SKM-1 (cell line): ENCODE data around the gene PRKG1.

ENCODE experiments used
- DNase-seq: peaks from one replicate; lab custom pipeline; 2025; ENCODE audit not compliant: unreplicated experiment; lab: John Stamatoyannopoulos, UW

Gene PRKG1

GRCh38 chr10:52268790-52269189 is 1194.5 kb downstream of the PRKG1 start:
- DNase-seq, result no peak

DNA sequence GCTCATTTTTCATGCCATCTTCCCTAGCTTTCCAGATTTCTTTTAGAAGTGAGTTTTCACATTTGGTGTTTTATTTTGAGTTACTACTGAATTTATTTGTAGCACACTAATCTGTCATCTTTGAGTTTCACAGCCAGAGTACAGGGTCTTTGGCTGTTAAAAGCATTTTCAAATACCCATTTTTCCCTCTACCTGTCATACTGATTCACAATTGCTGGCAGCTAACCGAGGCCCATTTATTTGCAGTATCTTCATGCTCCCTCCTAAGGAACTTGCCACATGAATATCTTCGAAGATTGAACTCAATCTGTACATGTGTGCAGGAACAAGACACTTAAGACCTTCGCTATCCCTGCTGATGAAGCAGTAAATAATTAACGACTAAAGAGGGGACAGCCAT is 1194.9 kb downstream of the PRKG1 start:
- DNase-seq, result no peak

DNA sequence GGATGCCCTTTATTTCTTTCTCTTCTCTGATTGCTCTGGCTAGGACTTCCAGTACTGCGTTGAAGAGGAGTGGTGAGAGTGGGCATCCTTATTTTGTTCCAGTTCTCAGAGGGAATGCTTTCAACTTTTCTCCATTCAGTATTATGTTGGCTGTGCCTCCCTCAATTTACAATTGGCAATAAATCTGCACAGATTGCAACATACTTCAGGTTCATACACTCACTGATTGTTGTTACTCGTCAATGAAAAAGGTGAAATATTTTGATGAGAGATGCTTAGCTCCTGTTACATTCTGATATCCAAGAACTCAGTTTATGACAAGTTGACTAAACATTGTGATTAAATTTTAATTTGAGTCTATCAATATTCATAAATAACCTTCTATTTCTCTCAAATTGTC is 1201.9 kb downstream of the PRKG1 start:
- no peak for DNase-seq

GRCh38 chr10:52276986-52277385 is 1202.7 kb downstream of the PRKG1 start:
- no peak for DNase-seq

DNA sequence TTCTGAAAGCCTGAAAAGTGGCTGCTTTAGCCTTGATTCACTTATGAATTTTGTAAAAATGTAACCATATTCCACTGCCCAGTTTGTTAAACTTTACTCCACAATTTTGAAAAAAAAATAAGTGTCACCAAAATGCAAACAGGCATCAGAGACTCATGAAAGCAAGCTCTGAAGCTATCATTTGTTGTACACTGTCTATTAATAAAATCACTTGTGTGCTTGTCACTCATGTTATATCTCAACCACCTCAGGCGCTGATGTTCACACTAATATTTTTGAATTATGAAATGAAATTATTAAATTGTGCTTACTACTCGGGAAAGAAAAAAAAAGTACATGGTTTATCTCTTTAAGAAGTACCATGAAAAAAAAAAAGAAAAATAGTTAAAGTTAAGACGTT is 1205.3 kb downstream of the PRKG1 start:
- no peak for DNase-seq

- DNase-seq, result no peak
Measured at GRCh38 chr10:52280051-52280450, 1205.8 kb downstream of the PRKG1 start.

GRCh38 chr10:52283174-52283573 is 1208.9 kb downstream of the PRKG1 start:
- DNase-seq, result no peak

GRCh38 chr10:52284416-52285013 is 1210.2 kb downstream of the PRKG1 start:
- no peak for DNase-seq

DNA sequence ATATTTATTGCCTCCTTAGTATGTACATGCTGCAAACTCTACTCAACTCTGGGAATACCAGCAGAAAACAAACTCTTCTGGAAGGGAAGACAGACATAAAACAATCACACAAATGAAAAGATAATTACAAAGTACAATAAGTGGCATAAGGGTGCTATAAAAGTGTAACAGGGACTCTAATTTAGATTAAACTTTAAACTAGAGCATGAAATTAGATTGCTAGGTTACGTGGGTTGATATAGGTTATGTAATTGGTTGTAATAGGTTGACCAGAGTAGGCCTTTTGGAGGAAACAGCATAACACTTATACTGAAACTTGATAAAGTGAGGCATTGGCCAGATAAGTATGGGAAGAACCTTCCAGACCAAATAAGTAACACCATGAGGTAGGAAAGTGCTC is 1213.6 kb downstream of the PRKG1 start:
- no peak for DNase-seq

DNA sequence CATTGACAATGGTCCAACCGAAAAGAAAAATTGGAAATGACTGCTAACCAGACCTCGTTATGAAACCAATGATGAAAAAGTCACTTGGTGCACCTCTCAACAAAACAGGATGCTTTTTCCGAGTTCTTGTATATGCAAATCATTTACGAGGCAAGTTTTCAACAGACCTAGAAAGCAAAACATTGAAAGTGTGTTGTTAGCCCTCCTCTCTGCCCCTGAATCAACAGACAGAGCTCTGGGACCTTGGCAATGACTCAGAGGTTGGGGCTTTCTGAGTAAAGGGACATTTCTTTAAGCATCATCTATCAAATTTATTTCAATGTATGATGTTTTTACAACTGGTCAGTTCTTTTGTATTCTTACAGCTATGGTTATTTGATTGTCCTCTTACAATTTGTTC is 1223.5 kb downstream of the PRKG1 start:
- DNase-seq, result no peak

- no peak for DNase-seq
Measured at GRCh38 chr10:52300599-52301277, 1226.5 kb downstream of the PRKG1 start.

GRCh38 chr10:52308251-52309031 is 1234.2 kb downstream of the PRKG1 start:
- DNase-seq, result peak; percentile 61

- DNase-seq, result no peak
Measured at GRCh38 chr10:52312942-52313255, 1238.6 kb downstream of the PRKG1 start.

GRCh38 chr10:52313256-52313932 is 1239.1 kb downstream of the PRKG1 start:
- DNase-seq, result no peak

GRCh38 chr10:52313933-52314821 is 1239.9 kb downstream of the PRKG1 start, which contains the start of gene DKK1:
DKK1 (plus strand) TSS chr10:52314281; CDS start chr10:52314435, 154 bp downstream.
- peak; percentile 48 for DNase-seq

DNA sequence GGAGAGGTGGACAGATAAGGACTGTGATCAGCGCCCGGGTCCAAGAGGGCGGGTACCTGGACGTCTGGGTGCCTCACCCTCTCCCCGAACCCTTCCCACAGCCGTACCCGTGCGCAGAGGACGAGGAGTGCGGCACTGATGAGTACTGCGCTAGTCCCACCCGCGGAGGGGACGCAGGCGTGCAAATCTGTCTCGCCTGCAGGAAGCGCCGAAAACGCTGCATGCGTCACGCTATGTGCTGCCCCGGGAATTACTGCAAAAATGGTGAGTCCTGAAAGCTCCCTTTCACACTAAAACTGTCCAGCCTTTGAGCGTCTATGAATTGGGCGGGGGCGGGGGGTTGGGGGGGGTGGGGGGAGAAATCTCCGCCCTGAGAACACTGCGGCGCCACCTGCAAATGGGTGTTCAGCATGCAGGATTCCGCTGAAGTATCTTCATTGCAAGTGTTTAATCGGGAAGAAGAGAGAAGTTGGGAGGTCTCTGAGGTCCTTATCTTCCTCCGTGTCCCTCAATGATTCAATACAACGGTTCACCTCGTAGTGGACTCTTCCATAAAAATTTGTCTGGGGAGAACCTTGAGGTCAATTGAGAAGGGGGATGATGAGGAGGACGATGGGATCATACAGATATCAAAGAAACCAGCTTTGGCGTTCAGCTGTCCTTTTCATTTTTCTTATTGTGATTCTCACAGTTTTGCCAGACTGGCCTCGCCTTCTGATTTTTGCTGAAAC is 1240.7 kb downstream of the PRKG1 start:
- DNase-seq, result no peak

DNA sequence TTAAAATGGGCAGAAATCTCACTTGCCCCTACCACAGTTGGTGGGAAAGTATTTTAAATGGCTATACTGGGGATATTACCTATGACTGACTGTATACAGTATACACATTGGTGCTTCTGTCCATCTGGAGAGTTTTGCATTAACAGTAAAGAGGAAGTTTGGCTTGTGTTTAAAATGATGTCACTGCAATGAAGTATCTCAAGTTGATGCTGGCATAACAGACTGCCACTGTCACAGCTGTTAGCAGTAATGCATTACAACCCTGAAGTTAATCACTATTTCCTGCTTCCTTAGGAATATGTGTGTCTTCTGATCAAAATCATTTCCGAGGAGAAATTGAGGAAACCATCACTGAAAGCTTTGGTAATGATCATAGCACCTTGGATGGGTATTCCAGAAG is 1241.7 kb downstream of the PRKG1 start:
- no peak for DNase-seq

GRCh38 chr10:52316500-52316899 is 1242.2 kb downstream of the PRKG1 start:
- no peak for DNase-seq

DNA sequence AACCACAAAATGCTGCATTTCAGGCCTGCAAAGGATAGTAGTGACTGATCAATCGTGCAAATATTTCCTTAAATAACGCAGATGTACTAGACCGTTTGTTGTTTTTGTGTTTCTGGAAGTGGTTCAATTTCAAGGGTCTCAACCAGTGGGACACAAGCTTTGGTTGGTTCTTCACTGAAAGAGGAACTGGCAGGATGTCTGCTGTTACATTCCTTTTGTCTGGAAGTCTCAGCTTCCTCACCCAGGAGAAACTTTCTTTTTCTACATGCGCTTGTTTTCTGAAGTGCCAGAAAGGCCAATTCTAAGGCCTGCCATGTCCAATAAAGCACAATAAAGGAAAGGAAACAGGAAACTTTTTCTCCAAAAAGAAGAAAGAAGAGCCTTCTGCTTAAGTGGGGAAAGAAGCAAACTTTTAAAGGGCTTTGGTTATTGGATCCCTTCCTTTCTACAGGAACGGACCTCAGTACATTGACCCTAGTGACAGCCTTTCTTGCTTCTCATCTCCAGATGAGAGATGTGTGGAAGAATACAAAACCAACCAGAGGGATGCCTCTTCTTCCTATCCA is 1243.9 kb downstream of the PRKG1 start:
- DNase-seq, result no peak
